ENCODE results near the gene ZDHHC22. TPM values are rescaled to one million over a fixed set of nuclear protein-coding genes. Genes with fewer than 3 reads are reported as not detected.

The ZDHHC22 gene
- total and polyA plus RNA-seq, 4 donors, result not detected

- DNase-seq (no peak), ATAC-seq (ENCODE audit: low FRiP score) (no peak)
- Histone ChIP-seq H3K9me3 (ENCODE audit: control insufficient read depth, low read length) (no peaks in the 10 kb centered on the region), H3K4me3 (ENCODE audit: low read length in 2 of 2) (no peak overlapping the region), H3K27ac (ENCODE audit: low read depth in 1 of 2, low read length in 2 of 2) (no peak overlapping the region), H3K4me1 (ENCODE audit: control insufficient read depth in 1 of 2, insufficient read depth in 2 of 2, low read length in 2 of 2) (no peaks in the 10 kb centered on the region), H3K36me3 (ENCODE audit: control insufficient read depth in 1 of 2, insufficient read depth in 2 of 2, low read length in 1 of 2) (no peaks in the 10 kb centered on the region), H3K27me3 (ENCODE audit: control insufficient read depth in 1 of 2, insufficient read depth in 2 of 2, low read length in 1 of 2) (no peaks in the 10 kb centered on the region)
- WGBS, 2 donors, result 90% methylated on average over 5 to 6 of the region's 6 CpGs
- intact Hi-C loops (cut with DNase I), result no loop called here
These were observed 54.6 kb downstream of the ZDHHC22 start for GRCh38 chr14:77086951-77087350.

- intact Hi-C loops (cut with DNase I), result no loop called here
- Histone ChIP-seq H3K27me3 (ENCODE audit: control insufficient read depth in 1 of 2, insufficient read depth in 2 of 2, low read length in 1 of 2) (no peaks in the 10 kb centered on the region), H3K36me3 (ENCODE audit: control insufficient read depth in 1 of 2, insufficient read depth in 2 of 2, low read length in 1 of 2) (no peaks in the 10 kb centered on the region), H3K4me3 (ENCODE audit: low read length in 2 of 2) (no peak overlapping the region), H3K4me1 (ENCODE audit: control insufficient read depth in 1 of 2, insufficient read depth in 2 of 2, low read length in 2 of 2) (no peaks in the 10 kb centered on the region), H3K9me3 (ENCODE audit: control insufficient read depth, low read length) (no peaks in the 10 kb centered on the region), H3K27ac (ENCODE audit: low read depth in 1 of 2, low read length in 2 of 2) (no peak overlapping the region)
- no peak for ATAC-seq (ENCODE audit: low FRiP score)
- DNase-seq, result no peak
- WGBS, 2 donors, result 96 to 99% methylated on average over 3 of the region's 3 CpGs
These were observed 55.4 kb downstream of the ZDHHC22 start for GRCh38 chr14:77086017-77086727.

GRCh38 chr14:77085538-77085937 lies 56.1 kb downstream of the ZDHHC22 start:
- no peaks in the 10 kb centered on the region for H3K4me1 ChIP-seq (ENCODE audit: control insufficient read depth in 1 of 2, insufficient read depth in 2 of 2, low read length in 2 of 2)
- WGBS, 2 donors, result 82 to 86% methylated on average over 4 of the region's 4 CpGs
- DNase-seq (no peak), ATAC-seq (ENCODE audit: low FRiP score) (no peak)
- no peaks in the 10 kb centered on the region for H3K9me3 ChIP-seq (ENCODE audit: control insufficient read depth, low read length)
- intact Hi-C loops (cut with DNase I), result no loop called here
- no peak overlapping the region for H3K27ac ChIP-seq (ENCODE audit: low read depth in 1 of 2, low read length in 2 of 2)
- H3K4me3 ChIP-seq (ENCODE audit: low read length in 2 of 2), result no peak overlapping the region
- no peaks in the 10 kb centered on the region for H3K36me3 ChIP-seq (ENCODE audit: control insufficient read depth in 1 of 2, insufficient read depth in 2 of 2, low read length in 1 of 2)
- H3K27me3 ChIP-seq (ENCODE audit: control insufficient read depth in 1 of 2, insufficient read depth in 2 of 2, low read length in 1 of 2), result no peaks in the 10 kb centered on the region

- Histone ChIP-seq H3K4me1 (ENCODE audit: control insufficient read depth in 1 of 2, insufficient read depth in 2 of 2, low read length in 2 of 2) (no peaks in the 10 kb centered on the region), H3K9me3 (ENCODE audit: control insufficient read depth, low read length) (peaks cover under 1% of the 10 kb centered on the region), H3K4me3 (ENCODE audit: low read length in 2 of 2) (no peak overlapping the region), H3K27ac (ENCODE audit: low read depth in 1 of 2, low read length in 2 of 2) (no peak overlapping the region), H3K36me3 (ENCODE audit: control insufficient read depth in 1 of 2, insufficient read depth in 2 of 2, low read length in 1 of 2) (no peaks in the 10 kb centered on the region), H3K27me3 (ENCODE audit: control insufficient read depth in 1 of 2, insufficient read depth in 2 of 2, low read length in 1 of 2) (no peaks in the 10 kb centered on the region)
- no peak for ATAC-seq (ENCODE audit: low FRiP score)
- intact Hi-C loops (cut with DNase I), result no loop called here
- WGBS, 2 donors, result 59 to 66% methylated on average over 5 of the region's 5 CpGs
- DNase-seq, result no peak
These were observed 56.6 kb downstream of the ZDHHC22 start for GRCh38 chr14:77084985-77085384.

GRCh38 chr14:77083082-77083481 lies 58.5 kb downstream of the ZDHHC22 start:
- no peak overlapping the region for H3K4me3 ChIP-seq (ENCODE audit: low read length in 2 of 2)
- 59 to 77% methylated on average over 3 of the region's 3 CpGs for WGBS, 2 donors
- peaks cover 3% of the 10 kb centered on the region for H3K9me3 ChIP-seq (ENCODE audit: control insufficient read depth, low read length)
- no peak for DNase-seq
- intact Hi-C loops (cut with DNase I), result no loop called here
- no peak for ATAC-seq (ENCODE audit: low FRiP score)
- no peaks in the 10 kb centered on the region for H3K4me1 ChIP-seq (ENCODE audit: control insufficient read depth in 1 of 2, insufficient read depth in 2 of 2, low read length in 2 of 2)
- H3K27me3 ChIP-seq (ENCODE audit: control insufficient read depth in 1 of 2, insufficient read depth in 2 of 2, low read length in 1 of 2), result no peaks in the 10 kb centered on the region
- H3K36me3 ChIP-seq (ENCODE audit: control insufficient read depth in 1 of 2, insufficient read depth in 2 of 2, low read length in 1 of 2), result no peaks in the 10 kb centered on the region
- H3K27ac ChIP-seq (ENCODE audit: low read depth in 1 of 2, low read length in 2 of 2), result no peak overlapping the region

GRCh38 chr14:77082356-77082755 lies 59.2 kb downstream of the ZDHHC22 start:
- Histone ChIP-seq H3K4me3 (ENCODE audit: low read length in 2 of 2) (no peak overlapping the region), H3K4me1 (ENCODE audit: control insufficient read depth in 1 of 2, insufficient read depth in 2 of 2, low read length in 2 of 2) (no peaks in the 10 kb centered on the region), H3K27me3 (ENCODE audit: control insufficient read depth in 1 of 2, insufficient read depth in 2 of 2, low read length in 1 of 2) (no peaks in the 10 kb centered on the region), H3K36me3 (ENCODE audit: control insufficient read depth in 1 of 2, insufficient read depth in 2 of 2, low read length in 1 of 2) (no peaks in the 10 kb centered on the region), H3K27ac (ENCODE audit: low read depth in 1 of 2, low read length in 2 of 2) (no peak overlapping the region), H3K9me3 (ENCODE audit: control insufficient read depth, low read length) (peaks cover 3% of the 10 kb centered on the region)
- intact Hi-C loops (cut with DNase I), result no loop called here
- DNase-seq (no peak), ATAC-seq (ENCODE audit: low FRiP score) (no peak)
- WGBS, 2 donors, result 90 to 92% methylated on average over 3 of the region's 3 CpGs

Other genes with a start within 250 kb of the ZDHHC22 start
- gene IRF2BPL, start 113.1 kb downstream of the ZDHHC22 start, total RNA-seq, result 10 to 100 TPM; 34.7 to 59.6 TPM
- gene IRF2BPL, start 113.1 kb downstream of the ZDHHC22 start, polyA plus RNA-seq, result 10 to 100 TPM in 1 of 2 donors, 1 to 10 TPM in 1; 3.4 to 13.0 TPM
- gene CIPC, start 43.5 kb downstream of the ZDHHC22 start, total RNA-seq, result 10 to 100 TPM; 23.1 to 24.4 TPM
- gene CIPC, start 43.5 kb downstream of the ZDHHC22 start, polyA plus RNA-seq, result 10 to 100 TPM in 1 of 2 donors, 1 to 10 TPM in 1; 8.1 to 11.0 TPM
- gene TMEM63C, start 40.0 kb upstream of the ZDHHC22 start, total RNA-seq, result under 1 TPM; 0.06 to 0.26 TPM
- gene TMEM63C, start 40.0 kb upstream of the ZDHHC22 start, polyA plus RNA-seq, result under 1 TPM in 1 of 2 donors, not detected in 1; 0.13 TPM
- gene NGB, start 129.4 kb upstream of the ZDHHC22 start, total RNA-seq, result not detected
- gene NGB, start 129.4 kb upstream of the ZDHHC22 start, polyA plus RNA-seq, result not detected
- 10 to 100 TPM; 15.6 to 23.4 TPM for gene POMT2, start 179.1 kb upstream of the ZDHHC22 start, total RNA-seq
- 10 to 100 TPM in 1 of 2 donors, 1 to 10 TPM in 1; 3.1 to 20.3 TPM for gene POMT2, start 179.1 kb upstream of the ZDHHC22 start, polyA plus RNA-seq
- gene GSTZ1, start 179.2 kb upstream of the ZDHHC22 start, total RNA-seq, result 1 to 10 TPM; 5.8 to 8.6 TPM
- gene GSTZ1, start 179.2 kb upstream of the ZDHHC22 start, polyA plus RNA-seq, result 10 to 100 TPM in 1 of 2 donors, 1 to 10 TPM in 1; 9.9 to 17.2 TPM
- 1 to 10 TPM; 8.0 to 9.4 TPM for gene TMED8, start 235.3 kb upstream of the ZDHHC22 start, total RNA-seq
- 1 to 10 TPM; 2.5 to 4.0 TPM for gene TMED8, start 235.3 kb upstream of the ZDHHC22 start, polyA plus RNA-seq
- under 1 TPM; 0.42 to 0.71 TPM for gene SAMD15, start 235.6 kb upstream of the ZDHHC22 start, total RNA-seq
- gene SAMD15, start 235.6 kb upstream of the ZDHHC22 start, polyA plus RNA-seq, result 1 to 10 TPM in 1 of 2 donors, under 1 TPM in 1; 0.36 to 7.4 TPM